ENCODE results near the gene CCRL2.

DNA sequence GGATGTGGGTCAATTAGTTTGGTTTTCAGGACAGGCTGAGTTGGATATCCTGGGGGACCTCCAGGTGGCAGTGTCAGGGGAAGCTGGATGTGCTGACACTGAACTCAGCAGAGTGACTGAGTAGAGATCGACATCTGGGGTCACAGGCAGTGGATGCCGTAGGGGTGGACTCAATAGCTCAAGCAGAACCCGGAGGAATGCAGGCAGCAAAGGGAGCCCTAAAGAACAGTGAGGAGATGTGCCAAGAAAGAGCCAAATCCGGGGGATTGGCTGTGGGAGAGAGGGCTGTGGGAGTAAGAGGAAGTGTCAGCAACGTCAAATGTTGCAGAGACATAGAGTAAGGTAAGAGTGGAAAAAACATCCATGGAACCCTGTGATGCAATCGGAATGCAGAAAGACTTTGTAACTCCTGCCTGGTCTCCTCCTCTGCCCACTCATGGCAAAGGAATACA lies 11.8 kb upstream of the CCRL2 start:
- TF ChIP-seq YY1 (IDR thresholded peaks at IDR 0.05; ENCODE audit: insufficient read depth, insufficient read length) (no peak), SUZ12 (IDR thresholded peaks at IDR 0.05; ENCODE audit: extremely low read depth, insufficient read depth, insufficient read length) (no peak)

Measured in NT2/D1 (cell line).